PC-9 (cell line): ENCODE data around the gene PRDM15.

Experiments
- EZH2 ChIP-seq: fragments of 200-600 bp; sonication (generic); IDR thresholded peaks from 2 replicates; pipeline ENCODE4 v1.8.0; 2017; ENCODE audit warnings: antibody characterized with exemption, low read depth
- TF ChIP-seq, protein P1 (sequence below): fragments of 200-600 bp; sonication (generic); conservative IDR thresholded peaks from 2 replicates; pipeline ENCODE4 v1.6.1; 2017; ENCODE audit warnings: mixed run types, antibody characterized with exemption, mild to moderate bottlenecking, moderate library complexity

- TF ChIP-seq, protein P1, sequence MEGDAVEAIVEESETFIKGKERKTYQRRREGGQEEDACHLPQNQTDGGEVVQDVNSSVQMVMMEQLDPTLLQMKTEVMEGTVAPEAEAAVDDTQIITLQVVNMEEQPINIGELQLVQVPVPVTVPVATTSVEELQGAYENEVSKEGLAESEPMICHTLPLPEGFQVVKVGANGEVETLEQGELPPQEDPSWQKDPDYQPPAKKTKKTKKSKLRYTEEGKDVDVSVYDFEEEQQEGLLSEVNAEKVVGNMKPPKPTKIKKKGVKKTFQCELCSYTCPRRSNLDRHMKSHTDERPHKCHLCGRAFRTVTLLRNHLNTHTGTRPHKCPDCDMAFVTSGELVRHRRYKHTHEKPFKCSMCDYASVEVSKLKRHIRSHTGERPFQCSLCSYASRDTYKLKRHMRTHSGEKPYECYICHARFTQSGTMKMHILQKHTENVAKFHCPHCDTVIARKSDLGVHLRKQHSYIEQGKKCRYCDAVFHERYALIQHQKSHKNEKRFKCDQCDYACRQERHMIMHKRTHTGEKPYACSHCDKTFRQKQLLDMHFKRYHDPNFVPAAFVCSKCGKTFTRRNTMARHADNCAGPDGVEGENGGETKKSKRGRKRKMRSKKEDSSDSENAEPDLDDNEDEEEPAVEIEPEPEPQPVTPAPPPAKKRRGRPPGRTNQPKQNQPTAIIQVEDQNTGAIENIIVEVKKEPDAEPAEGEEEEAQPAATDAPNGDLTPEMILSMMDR: no peak
- no peak for TF ChIP-seq EZH2
Measured at GRCh38 chr21:41926807-41927171, 47.6 kb upstream of the PRDM15 start.
